ENCODE data around the gene H6PD.
A peak's percentile ranks its signal among the peaks of the same experiment; 100 is the strongest.

Gene H6PD

DNA sequence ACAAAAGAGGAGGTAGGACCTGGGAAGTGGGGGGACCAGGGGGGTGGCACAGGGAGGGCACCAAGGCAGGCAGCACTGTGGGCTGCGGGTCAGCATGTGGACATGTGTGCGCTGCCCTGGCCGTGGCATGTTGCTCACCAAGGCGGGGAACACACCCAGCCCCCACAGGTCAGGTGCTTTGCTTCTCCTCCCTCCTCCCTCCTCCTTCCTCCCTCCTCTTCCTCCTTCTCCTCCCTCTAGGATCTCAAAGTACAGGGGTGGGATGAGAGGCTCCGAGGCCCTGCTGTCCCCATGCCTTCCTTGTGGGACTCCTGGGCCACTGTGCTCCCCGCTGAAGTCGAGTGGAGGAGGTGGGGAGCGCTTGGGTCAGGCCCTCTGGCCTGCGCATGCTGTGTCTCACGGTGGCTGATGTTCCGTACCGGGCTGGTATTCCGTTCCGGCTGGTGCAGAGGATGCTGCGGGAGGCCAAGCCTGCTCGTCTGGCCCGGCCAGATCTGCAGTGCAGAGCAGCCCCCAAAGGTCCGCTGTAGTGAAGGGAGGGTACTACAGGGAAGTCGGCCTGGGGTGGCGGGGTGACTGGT lies 84.7 kb downstream of the H6PD start:
- Mint-ChIP-seq H3K9me3 (no peaks in the 10 kb centered on the region), H3K4me1 (peaks cover 43% of the 10 kb centered on the region), H3K27me3 (ENCODE audit: low read depth) (peaks cover 3% of the 10 kb centered on the region), H3K36me3 (ENCODE audit: low read depth) (no peaks in the 10 kb centered on the region), H3K27ac (peak overlapping the region in 1 of 3 experiments; percentile 77), H3K4me3 (no peak overlapping the region)
- TF ChIP-seq, protein P1, sequence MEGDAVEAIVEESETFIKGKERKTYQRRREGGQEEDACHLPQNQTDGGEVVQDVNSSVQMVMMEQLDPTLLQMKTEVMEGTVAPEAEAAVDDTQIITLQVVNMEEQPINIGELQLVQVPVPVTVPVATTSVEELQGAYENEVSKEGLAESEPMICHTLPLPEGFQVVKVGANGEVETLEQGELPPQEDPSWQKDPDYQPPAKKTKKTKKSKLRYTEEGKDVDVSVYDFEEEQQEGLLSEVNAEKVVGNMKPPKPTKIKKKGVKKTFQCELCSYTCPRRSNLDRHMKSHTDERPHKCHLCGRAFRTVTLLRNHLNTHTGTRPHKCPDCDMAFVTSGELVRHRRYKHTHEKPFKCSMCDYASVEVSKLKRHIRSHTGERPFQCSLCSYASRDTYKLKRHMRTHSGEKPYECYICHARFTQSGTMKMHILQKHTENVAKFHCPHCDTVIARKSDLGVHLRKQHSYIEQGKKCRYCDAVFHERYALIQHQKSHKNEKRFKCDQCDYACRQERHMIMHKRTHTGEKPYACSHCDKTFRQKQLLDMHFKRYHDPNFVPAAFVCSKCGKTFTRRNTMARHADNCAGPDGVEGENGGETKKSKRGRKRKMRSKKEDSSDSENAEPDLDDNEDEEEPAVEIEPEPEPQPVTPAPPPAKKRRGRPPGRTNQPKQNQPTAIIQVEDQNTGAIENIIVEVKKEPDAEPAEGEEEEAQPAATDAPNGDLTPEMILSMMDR (IDR thresholded peaks at IDR 0.05; ENCODE audit: unreplicated experiment in 3 of 3), result no peak

- TF ChIP-seq, protein P1 (IDR thresholded peaks at IDR 0.05; ENCODE audit: unreplicated experiment in 3 of 3), result no peak
- Mint-ChIP-seq H3K27me3 (ENCODE audit: low read depth) (peaks cover 3% of the 10 kb centered on the region), H3K27ac (peak overlapping the region; percentile 82 to 89 (median 85)), H3K4me3 (peak overlapping the region; percentile 16 to 52 (median 44)), H3K9me3 (no peaks in the 10 kb centered on the region), H3K4me1 (peaks cover 39% of the 10 kb centered on the region), H3K36me3 (ENCODE audit: low read depth) (no peaks in the 10 kb centered on the region)
Observed at GRCh38 chr1:9319789-9320519, 85.4 kb downstream of the H6PD start.

Data from nephron (organoid).